NB4 (cell line): Measurements from ENCODE around the gene BCL2.

Experiments used
- MAX ChIP-seq: IDR thresholded peaks from 2 replicates; pipeline ENCODE4 v1.6.1; 2011; ENCODE audit warnings: low read depth, low read length
- POLR2A ChIP-seq: IDR thresholded peaks from 2 replicates; pipeline ENCODE4 v1.6.1; 2011; ENCODE audit warnings: mild to moderate bottlenecking; ENCODE audit not compliant: insufficient read length; ENCODE audit errors: extremely low read depth

GRCh38 chr18:63254716-63255399 lies 64.7 kb downstream of the BCL2 start:
- TF ChIP-seq MAX = no peak
- TF ChIP-seq POLR2A = no peak
